DMS53 treated with DMSO at 0.1 percent for 48 hours (cell line): ENCODE results near the gene OR5I1.
"Not testable (repeated sequence)": the region's sequence is repeated elsewhere in the genome, so short reads cannot be mapped to it uniquely, and the experiment has no call there.

Experiments
- DNase-seq: peaks from one replicate; lab custom pipeline; 2025; ENCODE audit not compliant: unreplicated experiment; lab: John Stamatoyannopoulos, UW

Gene OR5I1

GRCh38 chr11:55936300-55936699 is at the start of gene OR5I1:
Gene OR5I1, minus strand, starts transcription at chr11:55936400. Its CDS starts 0 bp downstream, at chr11:55936400.
- DNase-seq: no peak

GRCh38 chr11:55970935-55971334 is 34.7 kb upstream of the OR5I1 start:
- no peak for DNase-seq

- no peak for DNase-seq
These were observed 33.6 kb upstream of the OR5I1 start, which contains the start of gene OR10AG1 for GRCh38 chr11:55969845-55970244. Gene OR10AG1, minus strand, starts transcription at chr11:55969945. Its CDS starts 38 bp downstream, at chr11:55969907.

- DNase-seq: no peak
These were observed 31.7 kb upstream of the OR5I1 start for GRCh38 chr11:55967914-55968313.

GRCh38 chr11:55966391-55966790 is 30.2 kb upstream of the OR5I1 start:
- no peak for DNase-seq

- no peak for DNase-seq
These were observed 20.3 kb upstream of the OR5I1 start for GRCh38 chr11:55956521-55956920.

GRCh38 chr11:55949330-55949729 is 13.1 kb upstream of the OR5I1 start:
- no peak for DNase-seq

- peak; percentile 8 for DNase-seq
These were observed 6.7 kb upstream of the OR5I1 start for GRCh38 chr11:55942785-55943392.

- no peak for DNase-seq
These were observed 15.7 kb downstream of the OR5I1 start for GRCh38 chr11:55920537-55920936.

- no peak for DNase-seq
These were observed 21.7 kb downstream of the OR5I1 start, which contains the start of gene OR5W2 for GRCh38 chr11:55914482-55914881. Gene OR5W2, minus strand, starts transcription at chr11:55914582. Its CDS starts 0 bp downstream, at chr11:55914582.

GRCh38 chr11:55902308-55902707 is 33.9 kb downstream of the OR5I1 start:
- DNase-seq: no peak

GRCh38 chr11:55895216-55895615 is 41.0 kb downstream of the OR5I1 start:
- DNase-seq: no peak

- not testable (repeated sequence) for DNase-seq
These were observed 50.7 kb downstream of the OR5I1 start for GRCh38 chr11:55885481-55885880.
